ENCODE results near the gene RRAS2. TPM values are rescaled to one million over a fixed set of nuclear protein-coding genes. Genes with fewer than 3 reads are reported as not detected.

Gene RRAS2
- total and polyA plus RNA-seq, 3 donors from 2014 or later: 37.3 to 62.6 (median 57.4) TPM

DNA sequence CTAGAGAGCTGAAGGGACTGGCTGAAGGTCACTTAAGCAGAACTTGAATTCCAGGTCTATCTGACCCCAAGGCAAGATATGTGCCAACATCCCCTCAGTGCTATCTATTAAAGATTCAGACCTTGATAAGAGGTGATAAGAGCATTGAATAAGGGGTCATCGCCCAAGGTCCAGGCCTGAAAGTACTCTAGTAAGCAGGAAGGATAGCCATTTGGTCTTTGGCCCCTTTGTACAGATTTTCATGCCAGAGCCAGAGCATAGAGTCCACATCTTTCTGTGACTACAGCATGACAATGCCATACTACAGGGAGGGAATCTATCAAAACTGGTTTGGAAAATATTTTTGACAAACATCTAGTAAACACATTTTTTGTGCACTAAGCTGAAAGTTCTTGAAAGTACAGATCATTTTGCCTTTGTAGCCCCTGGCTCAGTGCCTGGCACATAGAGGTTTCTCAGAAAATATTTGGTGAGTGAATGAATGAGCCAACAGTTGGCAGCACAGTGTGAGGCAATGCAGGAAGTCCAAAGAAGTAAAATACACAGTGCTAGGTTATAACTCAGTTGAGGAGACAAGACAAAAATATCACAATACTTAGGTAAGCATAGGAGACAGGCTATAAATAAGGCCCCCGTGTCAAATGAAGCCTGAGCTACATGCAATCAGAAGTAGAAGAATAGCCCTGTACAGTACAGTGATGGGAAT lies 15.1 kb upstream of the RRAS2 start:
- intact Hi-C loops (cut with DNase I; ENCODE audit: low total_unique reads): no loop called here
- H3K27ac ChIP-seq: no peak overlapping the region

GRCh38 chr11:14372011-14372410 lies 13.0 kb upstream of the RRAS2 start:
- Histone ChIP-seq H3K27ac (no peak overlapping the region), H3K36me3 (ENCODE audit: low read depth, missing control alignments) (no peaks in the 10 kb centered on the region), H3K4me1 (no peaks in the 10 kb centered on the region), H3K9me3 (no peaks in the 10 kb centered on the region), H3K27me3 (no peaks in the 10 kb centered on the region), H3K4me3 (no peak overlapping the region)
- TF ChIP-seq, protein P1, sequence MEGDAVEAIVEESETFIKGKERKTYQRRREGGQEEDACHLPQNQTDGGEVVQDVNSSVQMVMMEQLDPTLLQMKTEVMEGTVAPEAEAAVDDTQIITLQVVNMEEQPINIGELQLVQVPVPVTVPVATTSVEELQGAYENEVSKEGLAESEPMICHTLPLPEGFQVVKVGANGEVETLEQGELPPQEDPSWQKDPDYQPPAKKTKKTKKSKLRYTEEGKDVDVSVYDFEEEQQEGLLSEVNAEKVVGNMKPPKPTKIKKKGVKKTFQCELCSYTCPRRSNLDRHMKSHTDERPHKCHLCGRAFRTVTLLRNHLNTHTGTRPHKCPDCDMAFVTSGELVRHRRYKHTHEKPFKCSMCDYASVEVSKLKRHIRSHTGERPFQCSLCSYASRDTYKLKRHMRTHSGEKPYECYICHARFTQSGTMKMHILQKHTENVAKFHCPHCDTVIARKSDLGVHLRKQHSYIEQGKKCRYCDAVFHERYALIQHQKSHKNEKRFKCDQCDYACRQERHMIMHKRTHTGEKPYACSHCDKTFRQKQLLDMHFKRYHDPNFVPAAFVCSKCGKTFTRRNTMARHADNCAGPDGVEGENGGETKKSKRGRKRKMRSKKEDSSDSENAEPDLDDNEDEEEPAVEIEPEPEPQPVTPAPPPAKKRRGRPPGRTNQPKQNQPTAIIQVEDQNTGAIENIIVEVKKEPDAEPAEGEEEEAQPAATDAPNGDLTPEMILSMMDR (IDR thresholded peaks at IDR 0.05): no peak
- no peak for TF ChIP-seq POLR2A (IDR thresholded peaks at IDR 0.05)
- 82 to 85% methylated on average over 2 of the region's 2 CpGs for WGBS, 2 donors
- no peak for DNase-seq
- intact Hi-C loops (cut with DNase I; ENCODE audit: low total_unique reads): no loop called here

More for the DNA sequence above, 15.1 kb upstream of the RRAS2 start:
- Histone ChIP-seq H3K4me3 (no peak overlapping the region), H3K4me1 (no peaks in the 10 kb centered on the region), H3K36me3 (ENCODE audit: low read depth, missing control alignments) (no peaks in the 10 kb centered on the region), H3K9me3 (no peaks in the 10 kb centered on the region), H3K27me3 (no peaks in the 10 kb centered on the region)
- TF ChIP-seq, protein P1 (IDR thresholded peaks at IDR 0.05): no peak
- no peak for TF ChIP-seq POLR2A (IDR thresholded peaks at IDR 0.05)
- DNase-seq: no peak
- 87 to 89% methylated on average over 2 of the region's 2 CpGs for WGBS, 2 donors

GRCh38 chr11:14371249-14371648 lies 12.3 kb upstream of the RRAS2 start:
- no peaks in the 10 kb centered on the region for H3K27me3 ChIP-seq
- intact Hi-C loops (cut with DNase I; ENCODE audit: low total_unique reads): no loop called here
- no peaks in the 10 kb centered on the region for H3K36me3 ChIP-seq (ENCODE audit: low read depth, missing control alignments)
- H3K4me3 ChIP-seq: no peak overlapping the region
- no peaks in the 10 kb centered on the region for H3K4me1 ChIP-seq
- no peak overlapping the region for H3K27ac ChIP-seq
- TF ChIP-seq POLR2A (IDR thresholded peaks at IDR 0.05): no peak
- TF ChIP-seq, protein P1 (IDR thresholded peaks at IDR 0.05): no peak
- no peak for DNase-seq
- no peaks in the 10 kb centered on the region for H3K9me3 ChIP-seq

DNA sequence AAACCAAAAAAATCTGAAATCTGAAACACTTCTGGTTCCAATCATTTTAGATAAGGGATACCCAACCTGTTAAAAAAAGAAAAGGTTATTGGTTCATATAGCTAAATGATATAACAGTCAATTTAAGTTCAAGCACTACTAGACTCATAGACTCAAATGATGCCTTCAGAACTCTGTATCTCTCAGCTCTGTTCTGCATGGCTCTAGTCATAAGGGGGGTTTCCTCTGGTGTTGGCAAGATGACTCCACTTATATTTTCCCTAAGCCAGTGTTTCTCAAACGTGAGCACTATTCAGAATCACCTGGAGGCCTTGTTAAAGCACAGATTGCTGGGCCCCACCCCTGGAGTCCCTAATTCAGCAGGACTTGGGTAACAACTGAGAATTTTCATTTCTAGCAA lies 11.5 kb upstream of the RRAS2 start:
- Histone ChIP-seq H3K27me3 (no peaks in the 10 kb centered on the region), H3K4me3 (no peak overlapping the region), H3K9me3 (no peaks in the 10 kb centered on the region), H3K36me3 (ENCODE audit: low read depth, missing control alignments) (no peaks in the 10 kb centered on the region), H3K27ac (no peak overlapping the region), H3K4me1 (no peaks in the 10 kb centered on the region)
- 35 to 38% methylated on average over 1 of the region's 1 CpG for WGBS, 2 donors
- no peak for DNase-seq
- TF ChIP-seq, protein P1 (IDR thresholded peaks at IDR 0.05): no peak
- no peak for TF ChIP-seq POLR2A (IDR thresholded peaks at IDR 0.05)
- intact Hi-C loops (cut with DNase I; ENCODE audit: low total_unique reads): no loop called here

DNA sequence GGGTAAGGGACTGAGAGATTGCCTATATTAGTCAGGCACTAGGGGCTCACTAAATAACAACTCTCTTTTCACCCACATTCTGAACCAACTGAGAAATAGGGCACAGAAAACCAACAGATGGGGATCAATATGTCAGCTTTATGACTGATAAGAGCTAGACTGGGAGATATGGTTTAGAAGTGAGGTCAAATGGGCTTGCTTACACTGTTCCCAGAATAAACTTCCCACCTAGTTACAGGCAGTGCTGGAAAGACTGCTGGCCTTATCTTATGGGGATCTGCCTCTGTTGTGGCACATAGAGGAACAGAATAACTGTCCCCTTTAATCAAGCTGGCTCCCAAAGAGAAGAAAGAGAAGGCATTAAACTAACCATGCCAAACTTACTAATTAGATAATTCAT lies 10.6 kb upstream of the RRAS2 start:
- intact Hi-C loops (cut with DNase I; ENCODE audit: low total_unique reads): no loop called here
- no peak for DNase-seq
- no peaks in the 10 kb centered on the region for H3K4me1 ChIP-seq
- no peak overlapping the region for H3K27ac ChIP-seq
- TF ChIP-seq, protein P1 (IDR thresholded peaks at IDR 0.05): no peak
- TF ChIP-seq POLR2A (IDR thresholded peaks at IDR 0.05): no peak
- H3K4me3 ChIP-seq: no peak overlapping the region
- H3K27me3 ChIP-seq: no peaks in the 10 kb centered on the region
- no peaks in the 10 kb centered on the region for H3K36me3 ChIP-seq (ENCODE audit: low read depth, missing control alignments)
- H3K9me3 ChIP-seq: no peaks in the 10 kb centered on the region
